WTC11 (cell line): ENCODE results near the gene MPND. TPM values are rescaled to one million over a fixed set of nuclear protein-coding genes. Genes with fewer than 3 reads are reported as not detected.
A peak's percentile ranks its signal among the peaks of the same experiment; 100 is the strongest.

Source experiments
- ATAC-seq: fragments of 200-7000 bp; cut with Tn5 transposase; 2 replicates; pipeline ENCODE4 v1.10.0; 2021; ENCODE audit warnings: mild to moderate bottlenecking, moderate library complexity
- CTCF ChIA-PET: fragments of 300-600 bp; sonication (Branson Sonifier 250); formaldehyde crosslinking; loops from one replicate; lab custom pipeline; 2021; ENCODE audit warnings: antibody characterized with exemption; lab: Charles Lee
- POLR2A ChIA-PET: fragments of 350-600 bp; sonication (Branson Sonifier 250); formaldehyde crosslinking; loops from one replicate; lab custom pipeline; 2021; ENCODE audit warnings: antibody characterized with exemption; lab: Charles Lee
- DNase-seq: peaks from one replicate; pipeline ENCODE4 v3.0.0; 2021; ENCODE audit warnings: low spot score
- H3K27ac Mint-ChIP-seq: 2 replicates; pipeline ENCODE4 v1.8.0; 2021; ENCODE audit warnings: mixed read lengths
- H3K27me3 Mint-ChIP-seq: 2 replicates; pipeline ENCODE4 v1.8.0; 2021; ENCODE audit warnings: low read depth, mild to moderate bottlenecking, moderate library complexity, mixed read lengths
- H3K36me3 Mint-ChIP-seq: 2 replicates; pipeline ENCODE4 v1.8.0; 2021; ENCODE audit warnings: mixed read lengths
- H3K4me1 Mint-ChIP-seq: 2 replicates; pipeline ENCODE4 v1.8.0; 2022; ENCODE audit warnings: mixed read lengths
- H3K4me3 Mint-ChIP-seq: 2 replicates; pipeline ENCODE4 v1.8.0; 2021; ENCODE audit warnings: mild to moderate bottlenecking, moderate library complexity, mixed read lengths
- H3K9me3 Mint-ChIP-seq: 2 replicates; pipeline ENCODE4 v1.8.0; 2021; ENCODE audit warnings: mixed read lengths
- ETV6 ChIP-seq: sonication (generic); formaldehyde crosslinking; IDR thresholded peaks from 2 replicates; pipeline ENCODE4 v1.8.1; 2022; ENCODE audit warnings: mild to moderate bottlenecking, missing genetic modification reagents
- FOXK1 ChIP-seq: sonication (generic); formaldehyde crosslinking; IDR thresholded peaks from 2 replicates; pipeline ENCODE4 v1.8.0; 2022; ENCODE audit warnings: mild to moderate bottlenecking, moderate library complexity, missing genetic modification reagents
- GTF2I ChIP-seq: fragments of 250-450 bp; sonication (Bioruptor Pico); conservative IDR thresholded peaks from 2 replicates; pipeline ENCODE4 v1.4.0; 2021; ENCODE audit warnings: mild to moderate bottlenecking
- KAT7 ChIP-seq: sonication (generic); formaldehyde crosslinking; IDR thresholded peaks from 2 replicates; pipeline ENCODE4 v1.8.1; 2023; ENCODE audit warnings: missing genetic modification reagents, mild to moderate bottlenecking, borderline replicate concordance
- MXD4 ChIP-seq: fragments of 250-450 bp; sonication (Bioruptor Pico); IDR thresholded peaks from 2 replicates; pipeline ENCODE4 v1.8.0; 2021; ENCODE audit warnings: mild to moderate bottlenecking, moderate library complexity, borderline replicate concordance
- MYBL2 ChIP-seq: sonication (generic); formaldehyde crosslinking; IDR thresholded peaks from 2 replicates; pipeline ENCODE4 v1.8.1; 2023; ENCODE audit warnings: mild to moderate bottlenecking, moderate library complexity, missing genetic modification reagents
- NFYB ChIP-seq: sonication (generic); formaldehyde crosslinking; conservative IDR thresholded peaks from 2 replicates; pipeline ENCODE4 v1.8.0; 2022; ENCODE audit warnings: low read depth, missing genetic modification reagents
- NR2C2 ChIP-seq: sonication (generic); formaldehyde crosslinking; IDR thresholded peaks from 2 replicates; pipeline ENCODE4 v1.8.0; 2022; ENCODE audit warnings: mild to moderate bottlenecking, missing genetic modification reagents
- OVOL2 ChIP-seq: fragments of 250-450 bp; sonication (Bioruptor Pico); IDR thresholded peaks from 2 replicates; pipeline ENCODE4 v1.9.0; 2021; ENCODE audit warnings: mild to moderate bottlenecking, borderline replicate concordance
- PRRX2 ChIP-seq: fragments of 250-450 bp; sonication (Bioruptor Pico); IDR thresholded peaks from 2 replicates; pipeline ENCODE4 v1.8.0; 2021; ENCODE audit warnings: mild to moderate bottlenecking
- SP1 ChIP-seq: sonication (generic); formaldehyde crosslinking; conservative IDR thresholded peaks from 2 replicates; pipeline ENCODE4 v1.8.1; 2022; ENCODE audit warnings: missing genetic modification reagents
- TCF7 ChIP-seq: sonication (generic); formaldehyde crosslinking; IDR thresholded peaks from 2 replicates; pipeline ENCODE4 v1.8.0; 2022; ENCODE audit warnings: mild to moderate bottlenecking, low read depth, missing genetic modification reagents, moderate library complexity
- ZNF219 ChIP-seq: sonication (generic); formaldehyde crosslinking; IDR thresholded peaks from 2 replicates; pipeline ENCODE4 v1.8.0; 2023; ENCODE audit warnings: missing genetic modification reagents, mild to moderate bottlenecking, borderline replicate concordance
- ZNF416 ChIP-seq: fragments of 250-450 bp; sonication (Bioruptor Pico); IDR thresholded peaks from 2 replicates; pipeline ENCODE4 v1.9.0; 2021; ENCODE audit warnings: mild to moderate bottlenecking, inconsistent platforms
- total RNA-seq: library from RNA; stranded (reverse); gene quantifications from 3 replicates; pipeline ENCODE4 v1.2.3, GENCODE V29; 2021
- TF ChIP-seq, protein P1 (sequence below): sonication (generic); formaldehyde crosslinking; IDR thresholded peaks from 2 replicates; pipeline ENCODE4 v1.8.0; 2022; ENCODE audit warnings: mild to moderate bottlenecking, missing genetic modification reagents
- TF ChIP-seq, protein P2 (sequence below): fragments of 250-450 bp; sonication (Bioruptor Pico); IDR thresholded peaks from 2 replicates; pipeline ENCODE4 v1.9.0; 2021; ENCODE audit warnings: moderate library complexity, mild to moderate bottlenecking, inconsistent platforms, borderline replicate concordance
- TF ChIP-seq, protein P3 (sequence below): sonication (generic); formaldehyde crosslinking; IDR thresholded peaks from 2 replicates; pipeline ENCODE4 v1.8.1; 2023; ENCODE audit warnings: mild to moderate bottlenecking, moderate library complexity, missing genetic modification reagents
- TF ChIP-seq, protein P4 (sequence below): sonication (generic); formaldehyde crosslinking; IDR thresholded peaks from 2 replicates; pipeline ENCODE4 v1.8.0; 2022; ENCODE audit warnings: mild to moderate bottlenecking, missing genetic modification reagents
- TF ChIP-seq, protein P5 (sequence below): fragments of 250-450 bp; sonication (Bioruptor Pico); conservative IDR thresholded peaks from 2 replicates; pipeline ENCODE4 v1.9.0; 2021; ENCODE audit warnings: mild to moderate bottlenecking

Gene MPND
- total RNA-seq, 1 experiment from 2014 or later: 28.3 TPM

DNA sequence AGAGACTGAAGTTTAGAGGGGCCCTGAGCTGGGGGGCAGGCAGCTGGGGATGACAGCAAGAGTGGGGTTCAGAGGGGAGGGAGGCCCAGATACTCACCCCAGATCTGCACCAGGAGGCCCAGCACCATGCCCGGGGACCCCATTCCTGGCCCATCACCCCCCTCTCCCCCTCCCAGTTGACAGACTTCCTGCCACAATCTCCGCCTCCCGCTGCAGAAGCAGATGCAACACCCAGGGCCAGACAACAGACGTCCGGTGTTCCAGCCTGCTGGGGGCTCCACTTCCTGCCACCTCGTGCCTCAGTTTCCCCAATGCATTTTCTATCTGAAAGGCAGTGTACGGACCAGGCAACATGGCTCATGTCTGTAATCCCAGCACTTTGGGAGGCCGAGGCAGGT lies 41.1 kb upstream of the MPND start, which contains the start of gene TMIGD2:
Gene TMIGD2, minus strand, starts transcription at position 147 of the 398 bp plus-strand sequence. Its CDS starts 4 bp downstream, at position 143.
- ATAC-seq (no peak), DNase-seq (no peak)
- peaks cover 11% of the 10 kb centered on the region; the same call in 1 of the 2 replicates for H3K36me3 Mint-ChIP-seq
- peak within 1 kb of the TSS; percentile 1; the same call in 1 of the 2 replicates for H3K27ac Mint-ChIP-seq
- no peak within 1 kb of the TSS for H3K4me3 Mint-ChIP-seq
- ChIA-PET CTCF (interaction anchor here (2.1 to 2.5 kb wide), 2 partner anchors 35 to 50 kb away, joined by 12 to 15 read pairs; no protein-coding TSS in a partner anchor), POLR2A (no interaction called here)
- no peaks in the 10 kb centered on the region for H3K9me3 Mint-ChIP-seq
- H3K27me3 Mint-ChIP-seq: peaks cover 5% of the 10 kb centered on the region
- H3K4me1 Mint-ChIP-seq: peaks cover 17% of the 10 kb centered on the region
- TF ChIP-seq, protein P1, sequence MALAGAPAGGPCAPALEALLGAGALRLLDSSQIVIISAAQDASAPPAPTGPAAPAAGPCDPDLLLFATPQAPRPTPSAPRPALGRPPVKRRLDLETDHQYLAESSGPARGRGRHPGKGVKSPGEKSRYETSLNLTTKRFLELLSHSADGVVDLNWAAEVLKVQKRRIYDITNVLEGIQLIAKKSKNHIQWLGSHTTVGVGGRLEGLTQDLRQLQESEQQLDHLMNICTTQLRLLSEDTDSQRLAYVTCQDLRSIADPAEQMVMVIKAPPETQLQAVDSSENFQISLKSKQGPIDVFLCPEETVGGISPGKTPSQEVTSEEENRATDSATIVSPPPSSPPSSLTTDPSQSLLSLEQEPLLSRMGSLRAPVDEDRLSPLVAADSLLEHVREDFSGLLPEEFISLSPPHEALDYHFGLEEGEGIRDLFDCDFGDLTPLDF: no peak
- TF ChIP-seq GTF2I (no peak), SP1 (CRISPR knock-in tag) (no peak), ETV6 (CRISPR knock-in tag) (no peak), ZNF416 (CRISPR knock-in tag) (no peak), KAT7 (CRISPR knock-in tag) (no peak)
- TF ChIP-seq, protein P2, sequence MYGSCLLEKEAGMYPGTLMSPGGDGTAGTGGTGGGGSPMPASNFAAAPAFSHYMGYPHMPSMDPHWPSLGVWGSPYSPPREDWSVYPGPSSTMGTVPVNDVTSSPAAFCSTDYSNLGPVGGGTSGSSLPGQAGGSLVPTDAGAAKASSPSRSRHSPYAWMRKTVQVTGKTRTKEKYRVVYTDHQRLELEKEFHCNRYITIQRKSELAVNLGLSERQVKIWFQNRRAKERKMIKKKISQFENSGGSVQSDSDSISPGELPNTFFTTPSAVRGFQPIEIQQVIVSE (CRISPR knock-in tag): no peak

DNA sequence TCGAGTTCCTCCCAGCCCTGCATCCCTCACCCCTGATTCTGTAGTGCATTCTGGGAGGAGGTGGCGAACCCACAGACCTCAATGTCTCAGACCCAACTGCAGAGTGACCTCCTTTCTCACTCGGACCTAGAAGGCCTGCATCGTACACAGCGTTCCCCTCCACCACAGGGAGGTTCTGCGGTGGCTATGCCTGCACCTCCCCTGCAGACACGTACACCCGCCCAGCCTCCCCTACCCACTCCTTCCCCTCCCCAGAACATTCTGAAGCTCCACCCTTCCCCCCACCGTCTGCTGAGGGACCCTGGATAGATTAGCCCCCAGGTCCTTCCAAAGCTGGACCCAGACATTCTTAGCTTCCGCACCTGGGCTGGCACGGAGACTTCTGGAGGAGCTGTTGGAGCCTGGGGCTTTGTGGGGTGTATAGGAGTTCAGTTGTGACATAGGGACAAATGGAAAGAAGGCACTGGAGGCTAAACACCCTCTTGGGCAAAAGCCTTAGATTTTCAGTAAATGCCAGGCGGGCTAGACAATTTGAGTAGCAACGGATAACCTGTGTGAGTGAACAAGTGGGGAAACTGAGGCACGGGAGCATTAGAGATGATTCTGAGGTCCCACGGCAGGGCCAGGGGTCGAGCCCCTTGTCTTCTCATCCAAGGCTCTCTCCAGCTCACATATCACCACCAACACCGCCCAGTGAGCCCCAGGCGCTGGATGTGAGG lies 39.4 kb upstream of the MPND start:
- POLR2A ChIA-PET: interaction anchor here (0.6 to 1.0 kb wide), 2 partner anchors 39 to 469 kb away, joined by 3 to 7 read pairs; partner anchors contain the start of gene MPND
- H3K36me3 Mint-ChIP-seq: peaks cover 25% of the 10 kb centered on the region
- peak overlapping the region; percentile 56 for H3K4me3 Mint-ChIP-seq
- H3K9me3 Mint-ChIP-seq: no peaks in the 10 kb centered on the region
- H3K27ac Mint-ChIP-seq: no peak overlapping the region
- H3K27me3 Mint-ChIP-seq: peaks cover 3% of the 10 kb centered on the region
- CTCF ChIA-PET: interaction anchor here (0.9 to 2.0 kb wide), 9 partner anchors 21 to 118 kb away, joined by 3 to 30 read pairs (median 4); partner anchors contain the start of genes MPND and YJU2
- no peak for DNase-seq
- ATAC-seq: no peak
- peaks cover 17% of the 10 kb centered on the region for H3K4me1 Mint-ChIP-seq
- no peak for TF ChIP-seq MXD4 (CRISPR knock-in tag)
- TF ChIP-seq, protein P3, sequence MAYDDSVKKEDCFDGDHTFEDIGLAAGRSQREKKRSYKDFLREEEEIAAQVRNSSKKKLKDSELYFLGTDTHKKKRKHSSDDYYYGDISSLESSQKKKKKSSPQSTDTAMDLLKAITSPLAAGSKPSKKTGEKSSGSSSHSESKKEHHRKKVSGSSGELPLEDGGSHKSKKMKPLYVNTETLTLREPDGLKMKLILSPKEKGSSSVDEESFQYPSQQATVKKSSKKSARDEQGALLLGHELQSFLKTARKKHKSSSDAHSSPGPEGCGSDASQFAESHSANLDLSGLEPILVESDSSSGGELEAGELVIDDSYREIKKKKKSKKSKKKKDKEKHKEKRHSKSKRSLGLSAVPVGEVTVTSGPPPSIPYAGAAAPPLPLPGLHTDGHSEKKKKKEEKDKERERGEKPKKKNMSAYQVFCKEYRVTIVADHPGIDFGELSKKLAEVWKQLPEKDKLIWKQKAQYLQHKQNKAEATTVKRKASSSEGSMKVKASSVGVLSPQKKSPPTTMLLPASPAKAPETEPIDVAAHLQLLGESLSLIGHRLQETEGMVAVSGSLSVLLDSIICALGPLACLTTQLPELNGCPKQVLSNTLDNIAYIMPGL: no peak
- TF ChIP-seq NFYB (CRISPR knock-in tag): no peak
- no peak for TF ChIP-seq PRRX2 (CRISPR knock-in tag)

DNA sequence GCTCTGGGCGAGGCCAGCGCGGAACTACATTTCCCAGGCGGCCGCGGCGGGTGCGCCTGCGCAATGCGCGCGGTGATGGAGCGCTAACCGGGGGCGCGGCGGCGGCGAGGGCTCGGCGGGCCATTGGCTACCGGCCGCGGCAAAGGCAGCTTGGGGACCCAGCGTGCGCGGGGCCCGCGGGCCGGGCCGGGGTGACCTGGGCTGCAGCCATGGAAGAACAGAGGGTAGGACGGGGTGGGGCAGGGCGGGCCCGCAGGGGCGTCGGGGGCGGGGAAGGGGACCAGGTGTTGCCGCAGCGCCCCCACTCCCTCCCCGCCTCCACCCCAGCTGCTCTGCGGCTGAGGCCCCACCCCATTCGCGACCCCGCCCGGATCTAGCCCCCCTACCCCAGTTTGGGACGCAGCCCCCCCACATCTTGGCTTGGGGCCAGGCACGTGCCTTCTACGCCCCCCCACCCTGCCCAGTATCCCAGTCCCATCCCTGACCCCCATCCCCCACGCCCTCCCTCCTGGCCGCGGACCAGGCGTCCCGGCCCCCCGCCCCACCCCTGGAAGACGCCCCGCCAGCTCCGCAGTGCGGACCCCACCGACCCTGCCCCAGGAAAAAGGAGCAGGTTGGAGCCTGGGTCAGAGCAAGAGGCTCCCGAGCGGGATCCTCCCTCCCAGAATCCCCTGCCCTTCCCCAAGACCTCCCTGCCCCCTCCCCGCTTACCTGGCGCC lies 38.7 kb upstream of the MPND start, which contains the start of gene FSD1:
Gene FSD1, plus strand, starts transcription at position 61 of the 719 bp plus-strand sequence. Its CDS starts 149 bp downstream, at position 210.
- TF ChIP-seq, protein P1: no peak
- TF ChIP-seq, protein P4, sequence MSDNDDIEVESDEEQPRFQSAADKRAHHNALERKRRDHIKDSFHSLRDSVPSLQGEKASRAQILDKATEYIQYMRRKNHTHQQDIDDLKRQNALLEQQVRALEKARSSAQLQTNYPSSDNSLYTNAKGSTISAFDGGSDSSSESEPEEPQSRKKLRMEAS (CRISPR knock-in tag): 0 out of 2 replicates have a peak, but pooled peaks have one; percentile 18
- TF ChIP-seq ZNF219 (CRISPR knock-in tag): no peak
- TF ChIP-seq MYBL2 (CRISPR knock-in tag): no peak
- no peak for TF ChIP-seq FOXK1 (CRISPR knock-in tag)
- TF ChIP-seq SP1 (CRISPR knock-in tag): peak; percentile 54; the same call in 1 of the 2 replicates
- no peak for TF ChIP-seq OVOL2 (CRISPR knock-in tag)
- TF ChIP-seq NR2C2 (CRISPR knock-in tag): no peak
- TF ChIP-seq TCF7 (CRISPR knock-in tag): no peak
- TF ChIP-seq, protein P5, sequence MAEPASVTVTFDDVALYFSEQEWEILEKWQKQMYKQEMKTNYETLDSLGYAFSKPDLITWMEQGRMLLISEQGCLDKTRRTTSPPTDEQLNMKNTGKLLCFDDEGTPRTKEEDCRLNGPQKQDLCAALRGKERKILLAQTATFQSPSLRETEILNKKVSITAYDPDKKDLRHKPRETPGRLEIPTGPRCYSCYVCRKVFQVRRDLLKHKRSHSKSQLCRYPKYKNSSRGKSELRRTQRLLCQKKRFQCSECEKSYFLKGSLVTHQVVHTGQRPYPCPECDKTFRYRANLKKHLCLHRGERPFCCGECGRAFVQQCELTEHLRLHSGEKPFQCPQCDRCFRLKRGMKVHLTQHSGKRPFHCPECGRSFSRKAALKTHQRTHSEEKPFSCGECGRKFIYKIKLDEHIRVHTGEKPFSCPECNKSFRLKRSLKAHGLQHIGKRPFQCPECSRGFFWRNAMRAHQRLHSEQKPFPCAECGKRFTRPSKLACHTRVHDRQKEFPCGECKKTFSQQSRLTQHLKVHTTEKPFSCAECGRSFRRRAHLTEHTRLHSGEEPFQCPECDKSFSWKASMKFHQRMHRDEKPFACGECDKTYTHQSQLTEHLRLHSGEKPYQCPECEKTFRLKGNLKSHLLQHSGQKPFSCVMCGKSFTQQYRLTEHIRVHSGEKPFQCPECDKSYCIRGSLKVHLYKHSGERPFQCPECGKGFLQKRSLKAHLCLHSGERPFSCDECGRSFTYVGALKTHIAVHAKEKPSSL (CRISPR knock-in tag): no peak
- TF ChIP-seq, all 79 proteins: peak for 2
- ATAC-seq (peak; percentile 93), DNase-seq (peak; percentile 87)
- H3K27me3 Mint-ChIP-seq: peaks cover 3% of the 10 kb centered on the region
- CTCF ChIA-PET: interaction anchor here (0.9 to 2.0 kb wide), 11 partner anchors 20 to 165 kb away, joined by 3 to 30 read pairs (median 4); partner anchors contain the start of genes MPND and YJU2
- no peak within 1 kb of the TSS for H3K27ac Mint-ChIP-seq
- H3K9me3 Mint-ChIP-seq: no peaks in the 10 kb centered on the region
- H3K4me3 Mint-ChIP-seq: peak within 1 kb of the TSS; percentile 67
- peaks cover 30% of the 10 kb centered on the region for H3K36me3 Mint-ChIP-seq
- H3K4me1 Mint-ChIP-seq: peaks cover 17% of the 10 kb centered on the region
- POLR2A ChIA-PET: interaction anchor here (0.6 to 1.0 kb wide), 2 partner anchors 38 to 468 kb away, joined by 3 to 7 read pairs; partner anchors contain the start of gene MPND
